Activated T-cell treated with anti-CD3 and anti-CD28 coated beads for 4 hours (primary cell): ENCODE measurements around the gene ARHGDIB.

Experiments used
- DNase-seq: peaks from one replicate; pipeline ENCODE4 v3.0.0-alpha.2; 2020

Gene ARHGDIB

GRCh38 chr12:14953752-14954151 lies 7.6 kb downstream of the ARHGDIB start:
- no peak for DNase-seq

DNA sequence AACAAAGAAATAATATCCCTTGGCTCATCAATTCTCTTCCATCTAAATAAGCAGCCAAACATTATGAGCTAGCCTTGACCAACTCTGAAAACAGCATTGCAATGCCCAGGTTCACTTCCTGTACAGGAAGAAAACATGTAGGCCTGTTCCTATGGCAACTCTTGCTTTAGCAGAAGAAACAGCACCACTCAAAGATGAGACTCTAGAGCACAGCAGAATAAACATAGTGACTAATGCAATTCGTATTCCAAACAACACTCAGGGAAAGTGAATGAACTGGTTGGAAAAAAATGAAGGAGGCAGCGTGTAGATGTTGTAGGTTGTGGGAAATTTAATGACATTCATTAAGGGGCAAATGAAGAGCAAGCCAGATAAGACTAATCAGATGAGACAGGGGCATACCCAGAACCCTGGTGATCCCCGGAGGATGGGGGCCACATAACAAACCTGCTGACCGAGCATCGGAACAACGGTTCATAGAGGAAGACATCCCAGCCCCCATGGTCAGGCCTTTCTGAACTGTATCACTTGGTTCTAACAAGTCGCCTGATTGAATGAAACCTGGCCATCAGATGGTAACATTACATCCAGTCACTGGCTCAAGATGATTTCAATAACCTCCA lies 9.0 kb downstream of the ARHGDIB start:
- DNase-seq: no peak

GRCh38 chr12:14951851-14952250 lies 9.6 kb downstream of the ARHGDIB start:
- DNase-seq: no peak

DNA sequence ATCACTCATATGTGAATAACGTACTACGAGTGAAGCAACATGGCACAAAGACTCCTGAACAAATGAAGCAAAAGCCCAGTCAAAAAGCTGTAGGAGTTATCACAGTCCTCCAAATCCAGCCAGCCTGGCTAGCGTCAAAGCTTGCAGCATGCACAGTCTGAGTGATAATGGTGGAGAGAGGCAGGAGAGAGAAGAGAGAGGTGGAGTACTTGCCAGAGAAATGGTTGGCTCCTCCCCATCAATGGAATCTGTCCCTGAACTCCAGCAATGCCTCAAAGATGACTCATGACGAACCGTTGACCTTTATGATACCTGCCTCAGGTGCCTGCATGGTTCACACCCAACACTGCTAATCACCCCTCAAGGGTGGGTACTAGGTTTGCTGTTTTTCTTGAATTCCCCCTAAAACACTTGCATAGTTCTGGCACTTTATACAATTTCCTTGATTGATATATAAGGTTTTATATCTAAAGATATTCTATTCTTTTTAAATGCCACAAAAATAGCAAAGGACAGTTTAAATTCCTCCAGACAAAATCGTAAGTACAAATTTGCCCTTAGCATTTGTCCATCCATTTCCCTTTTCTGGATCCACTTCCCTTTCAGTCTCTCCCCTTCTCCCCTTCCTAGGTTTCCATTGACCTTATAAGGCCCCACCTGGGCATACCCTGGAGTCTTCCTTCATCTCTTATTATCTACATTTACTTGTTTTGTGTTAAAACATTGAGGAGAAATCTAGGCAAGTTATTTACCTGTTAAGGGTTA lies 10.2 kb downstream of the ARHGDIB start:
- no peak for DNase-seq

DNA sequence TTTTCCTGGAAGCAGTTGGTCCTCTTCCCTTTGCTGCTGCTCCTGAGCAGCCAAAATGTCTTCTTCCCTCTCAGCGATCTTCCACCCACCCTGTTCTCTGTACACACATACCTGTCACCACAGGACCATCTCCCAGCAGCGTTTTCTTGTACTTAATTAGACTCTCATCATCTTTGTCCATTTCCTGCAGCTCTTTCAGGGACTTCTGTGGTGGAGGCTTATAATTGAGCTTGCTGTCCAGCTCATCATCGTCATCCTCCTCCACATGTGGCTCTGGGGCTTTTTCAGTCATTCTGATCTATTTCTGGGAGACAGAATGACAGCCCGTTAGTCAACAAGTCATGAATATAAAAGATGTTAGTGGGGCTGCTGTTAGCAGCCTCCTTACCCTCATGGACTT lies 11.0 kb downstream of the ARHGDIB start:
- DNase-seq: no peak

- no peak for DNase-seq
These were observed 11.8 kb downstream of the ARHGDIB start for GRCh38 chr12:14949631-14950030.

DNA sequence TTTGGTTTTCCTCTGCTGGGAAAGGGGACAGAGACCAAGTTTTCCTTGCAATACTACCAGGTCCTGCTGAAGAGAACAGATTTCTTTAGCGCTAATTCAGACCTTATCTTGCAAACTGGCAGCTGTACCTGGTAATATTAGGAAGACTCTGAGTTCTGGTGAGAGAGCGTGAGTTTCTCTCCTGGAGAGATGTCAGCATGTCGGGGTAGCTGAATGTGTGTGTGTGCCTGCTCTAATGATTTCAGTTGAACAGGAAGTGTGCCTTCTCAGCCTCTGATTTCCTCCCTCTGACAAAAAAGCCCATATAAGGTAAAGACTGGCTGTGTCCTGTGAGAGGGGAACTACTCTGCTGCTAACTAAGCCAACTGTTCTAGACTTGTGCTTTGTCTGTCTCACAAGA lies 12.7 kb downstream of the ARHGDIB start:
- peak; percentile 43 for DNase-seq

DNA sequence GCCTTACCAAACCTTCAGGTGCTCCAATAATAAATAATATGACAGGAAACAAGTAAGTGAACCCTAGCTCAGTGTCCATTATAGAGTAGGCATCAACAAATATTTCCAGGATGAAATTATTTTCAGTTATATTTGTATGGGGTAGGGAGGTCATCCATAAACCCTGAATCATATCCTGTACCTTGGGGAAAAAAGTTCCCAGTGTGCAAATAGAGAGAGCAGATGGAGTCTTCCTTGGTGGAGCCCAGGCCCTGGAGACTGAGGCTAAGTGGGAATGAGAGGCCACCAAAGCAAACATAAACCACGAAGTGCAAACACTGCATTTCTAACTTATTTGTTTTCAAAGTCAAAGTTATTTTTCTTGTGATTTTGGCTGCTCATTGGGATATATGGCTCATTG lies 14.5 kb downstream of the ARHGDIB start:
- DNase-seq: no peak

DNA sequence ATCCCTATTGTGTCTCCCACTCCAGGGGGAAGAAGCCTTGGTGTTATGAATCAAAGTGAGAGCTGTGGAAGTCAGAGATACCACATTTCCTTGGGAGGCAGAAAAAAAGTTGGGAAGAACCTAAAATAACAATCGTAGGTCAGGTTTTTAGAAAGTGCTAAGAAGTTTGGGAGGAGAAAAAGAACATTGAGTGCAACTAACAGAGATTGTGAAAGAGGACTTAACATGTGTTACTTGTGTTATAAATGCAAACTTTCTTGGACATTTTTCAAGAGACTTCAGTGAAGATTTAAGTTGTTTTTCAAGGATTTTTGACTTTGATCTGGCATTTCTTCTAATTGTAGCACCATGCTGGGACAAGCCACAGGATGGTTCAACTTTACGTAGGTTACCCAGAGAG lies 15.2 kb downstream of the ARHGDIB start:
- DNase-seq: no peak

GRCh38 chr12:14942196-14942931 lies 19.0 kb downstream of the ARHGDIB start:
- no peak for DNase-seq

GRCh38 chr12:14941369-14941768 lies 20.0 kb downstream of the ARHGDIB start:
- no peak for DNase-seq

DNA sequence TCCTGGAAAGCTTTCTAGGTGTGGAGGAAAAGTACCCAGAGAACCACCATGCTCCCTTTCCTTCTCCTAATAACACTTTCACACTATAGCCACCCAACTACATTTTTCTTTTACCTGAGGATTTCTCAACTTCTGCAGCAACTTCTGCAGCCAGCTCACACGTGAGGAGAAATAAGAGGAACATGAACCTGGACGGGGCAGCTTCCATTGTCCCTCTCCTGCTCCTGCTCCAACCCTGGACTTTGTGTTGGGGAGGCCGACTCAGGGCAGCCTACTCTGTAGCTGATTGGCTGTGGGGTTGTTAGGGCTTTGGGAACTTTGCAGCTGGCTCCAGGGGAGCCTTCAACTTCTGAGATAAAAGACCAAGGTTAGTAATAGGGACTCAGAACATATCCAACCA lies 23.1 kb downstream of the ARHGDIB start, which contains the start of gene ERP27:
TSS of gene ERP27 (minus strand) at position 237 of the 400 bp plus-strand sequence. CDS start at position 208, 29 bp downstream.
- DNase-seq: no peak

DNA sequence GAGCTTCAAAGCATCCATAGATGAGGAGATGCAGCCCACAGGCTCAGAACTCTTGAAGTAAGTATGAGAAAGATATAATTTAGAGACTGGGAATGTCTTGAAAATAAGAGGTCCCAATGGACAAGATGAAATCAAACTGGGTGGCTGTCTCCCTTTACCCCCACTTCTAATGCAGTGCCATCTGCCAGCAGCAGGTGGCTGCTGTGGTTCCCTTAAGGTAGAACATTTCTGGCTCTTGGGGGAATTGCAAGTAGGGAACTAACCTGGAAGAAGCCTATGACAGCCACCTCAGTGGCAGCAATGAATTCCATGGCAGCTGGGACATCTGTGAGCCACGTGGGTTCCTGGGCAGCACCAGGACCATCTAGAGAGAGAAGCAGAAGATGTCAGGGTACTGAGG lies 23.7 kb downstream of the ARHGDIB start:
- no peak for DNase-seq

DNA sequence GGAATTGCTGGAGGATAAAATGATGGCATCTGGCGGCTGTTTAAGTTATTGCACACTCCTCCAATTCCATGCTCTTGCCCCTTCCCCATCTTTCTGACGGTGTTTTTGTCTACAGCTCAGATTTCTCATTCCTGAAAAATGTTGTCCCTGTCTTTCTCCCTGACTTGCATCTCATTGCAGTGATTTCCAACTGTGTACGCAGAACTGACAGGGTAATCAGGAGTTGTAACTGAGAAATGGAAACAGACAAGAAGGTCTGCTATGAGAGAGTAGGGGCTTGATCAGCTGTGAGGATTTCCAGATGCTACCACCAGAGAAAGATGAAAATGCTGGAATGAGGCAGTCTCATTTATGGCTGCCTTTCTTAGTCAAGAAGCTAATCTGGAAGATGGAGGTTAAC lies 24.4 kb downstream of the ARHGDIB start:
- DNase-seq: no peak

- no peak for DNase-seq
These were observed 25.1 kb downstream of the ARHGDIB start for GRCh38 chr12:14936224-14936861.

- DNase-seq: no peak
These were observed 26.4 kb downstream of the ARHGDIB start for GRCh38 chr12:14935031-14935430.

DNA sequence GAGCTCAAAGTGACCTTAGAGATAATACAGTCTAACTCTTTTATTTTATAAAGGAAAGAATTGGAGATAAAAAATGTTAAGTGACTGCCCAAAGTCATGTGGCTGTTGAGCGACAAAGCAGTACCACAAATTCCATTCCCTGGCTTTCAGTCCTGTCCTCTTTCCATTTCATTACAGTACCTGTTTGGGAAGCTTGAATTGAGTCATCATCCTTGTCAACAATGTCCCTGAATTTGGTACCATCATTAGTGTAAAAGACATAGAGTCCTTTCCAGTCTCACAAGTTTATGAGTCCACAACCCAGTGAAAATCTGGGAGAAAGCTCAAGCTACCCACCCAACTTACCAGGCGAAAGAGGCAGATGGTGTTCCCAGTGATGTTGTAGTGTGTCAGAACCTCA lies 26.9 kb downstream of the ARHGDIB start:
- DNase-seq: no peak

GRCh38 chr12:14931791-14932560 lies 29.4 kb downstream of the ARHGDIB start:
- DNase-seq: no peak

DNA sequence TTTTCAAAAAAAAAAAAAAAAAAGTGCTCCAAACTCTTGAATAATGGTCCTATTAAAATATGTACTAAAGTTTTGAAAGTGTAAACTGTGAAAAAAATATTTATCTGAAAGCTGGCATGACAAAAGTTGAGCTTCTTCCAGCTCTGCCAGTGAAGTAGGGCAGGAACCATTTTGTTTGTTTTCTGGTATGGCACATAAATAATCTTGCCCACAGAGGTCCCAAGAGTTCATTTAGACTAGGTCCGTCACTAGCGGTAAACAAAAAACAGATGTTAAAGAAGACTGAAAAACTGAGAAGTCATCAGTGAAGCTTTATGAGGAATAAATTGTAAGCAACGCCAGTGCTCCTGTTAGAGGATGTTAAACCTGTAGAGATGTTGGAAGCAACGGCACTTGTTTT lies 30.0 kb downstream of the ARHGDIB start:
- DNase-seq: no peak

DNA sequence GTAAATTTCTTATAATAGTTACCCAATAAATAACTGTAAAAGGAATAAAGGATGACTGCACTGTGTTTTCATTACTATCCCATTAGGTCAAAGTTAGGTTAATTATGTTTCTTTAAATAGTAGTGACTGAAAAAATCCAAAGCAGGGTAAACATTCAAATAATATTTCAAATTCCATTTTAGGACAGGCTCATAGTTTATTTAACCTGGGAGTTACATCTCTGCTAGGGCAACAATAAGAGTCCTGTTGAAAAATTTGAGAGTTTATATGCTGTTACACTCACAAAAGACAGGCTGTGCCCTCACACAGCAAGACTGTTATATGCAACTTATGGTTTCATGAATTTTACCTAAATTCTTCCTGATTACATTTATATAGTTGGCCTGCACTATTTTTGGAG lies 31.1 kb downstream of the ARHGDIB start:
- no peak for DNase-seq

- no peak for DNase-seq
These were observed 32.5 kb downstream of the ARHGDIB start for GRCh38 chr12:14928931-14929330.

- DNase-seq: no peak
These were observed 34.1 kb downstream of the ARHGDIB start for GRCh38 chr12:14927267-14927666.

DNA sequence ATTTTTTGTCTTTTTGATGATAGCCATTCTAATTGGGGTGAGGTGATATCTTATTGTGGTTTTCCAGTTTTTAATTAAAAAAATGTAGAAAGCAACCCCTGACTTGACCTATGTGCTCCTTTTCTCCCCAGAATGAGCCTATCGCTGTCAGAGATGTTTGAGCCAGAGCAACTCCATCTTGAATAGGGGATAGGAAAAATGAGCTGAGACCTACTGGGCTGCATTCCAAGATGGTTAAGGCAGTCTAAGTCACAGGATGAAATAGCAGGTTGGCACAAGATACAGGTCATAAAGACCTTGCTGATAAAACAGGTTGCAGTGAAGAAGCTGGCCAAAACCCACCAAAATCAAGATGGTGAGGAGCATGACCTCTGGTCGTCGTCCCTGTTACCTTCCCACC lies 36.9 kb downstream of the ARHGDIB start:
- DNase-seq: no peak
